ENCODE measurements around the gene DNAH9.
"Not testable (repeated sequence)": the region's sequence is repeated elsewhere in the genome, so short reads cannot be mapped to it uniquely, and the experiment has no call there.

The DNAH9 gene

GRCh38 chr17:11917415-11917814 lies 319.1 kb downstream of the DNAH9 start:
- DNase-seq (ENCODE audit: low read depth in 2 of 2) = no peak

- DNase-seq (ENCODE audit: low read depth in 2 of 2) = no peak
Measured at GRCh38 chr17:11921296-11921695, 323.0 kb downstream of the DNAH9 start.

- DNase-seq (ENCODE audit: low read depth in 2 of 2) = no peak
Measured at GRCh38 chr17:11922638-11923037, 324.4 kb downstream of the DNAH9 start.

GRCh38 chr17:11924076-11924475 lies 325.8 kb downstream of the DNAH9 start:
- DNase-seq (ENCODE audit: low read depth in 2 of 2) = no peak

- DNase-seq (ENCODE audit: low read depth in 2 of 2) = no peak
Measured at GRCh38 chr17:11925262-11926021, 327.2 kb downstream of the DNAH9 start.

GRCh38 chr17:11928436-11928835 lies 330.2 kb downstream of the DNAH9 start:
- no peak for DNase-seq (ENCODE audit: low read depth in 2 of 2)

GRCh38 chr17:11932337-11932898 lies 334.1 kb downstream of the DNAH9 start:
- DNase-seq (ENCODE audit: low read depth in 2 of 2) = no peak

GRCh38 chr17:11935734-11936406 lies 337.6 kb downstream of the DNAH9 start:
- DNase-seq (ENCODE audit: low read depth in 2 of 2) = no peak

- no peak for DNase-seq (ENCODE audit: low read depth in 2 of 2)
Measured at GRCh38 chr17:11940904-11941303, 342.6 kb downstream of the DNAH9 start.

GRCh38 chr17:11943086-11943485 lies 344.8 kb downstream of the DNAH9 start:
- not testable (repeated sequence) for DNase-seq (ENCODE audit: low read depth in 2 of 2)

GRCh38 chr17:11943759-11944347 lies 345.6 kb downstream of the DNAH9 start:
- no peak for DNase-seq (ENCODE audit: low read depth in 2 of 2)

GRCh38 chr17:11944587-11944986 lies 346.3 kb downstream of the DNAH9 start:
- DNase-seq (ENCODE audit: low read depth in 2 of 2) = no peak

- no peak for DNase-seq (ENCODE audit: low read depth in 2 of 2)
Measured at GRCh38 chr17:11948789-11949188, 350.5 kb downstream of the DNAH9 start.

GRCh38 chr17:11949571-11949970 lies 351.3 kb downstream of the DNAH9 start:
- not testable (repeated sequence) for DNase-seq (ENCODE audit: low read depth in 2 of 2)

GRCh38 chr17:11950771-11951519 lies 352.7 kb downstream of the DNAH9 start:
- no peak for DNase-seq (ENCODE audit: low read depth in 2 of 2)

- no peak for DNase-seq (ENCODE audit: low read depth in 2 of 2)
Measured at GRCh38 chr17:11952610-11953009, 354.3 kb downstream of the DNAH9 start.

- no peak for DNase-seq (ENCODE audit: low read depth in 2 of 2)
Measured at GRCh38 chr17:11953924-11954323, 355.7 kb downstream of the DNAH9 start.

GRCh38 chr17:11954936-11955335 lies 356.7 kb downstream of the DNAH9 start:
- no peak for DNase-seq (ENCODE audit: low read depth in 2 of 2)

- no peak for DNase-seq (ENCODE audit: low read depth in 2 of 2)
Measured at GRCh38 chr17:11969565-11969964, 371.3 kb downstream of the DNAH9 start.

- not testable (repeated sequence) for DNase-seq (ENCODE audit: low read depth in 2 of 2)
Measured at GRCh38 chr17:11972741-11973140, 374.5 kb downstream of the DNAH9 start.

GRCh38 chr17:11979795-11980194 lies 381.5 kb downstream of the DNAH9 start:
- no peak for DNase-seq (ENCODE audit: low read depth in 2 of 2)

- no peak for DNase-seq (ENCODE audit: low read depth in 2 of 2)
Measured at GRCh38 chr17:11980813-11981212, 382.5 kb downstream of the DNAH9 start.
